ENCODE data around the gene ARSG. TPM values are rescaled to one million over a fixed set of nuclear protein-coding genes. Genes with fewer than 3 reads are reported as not detected.

The ARSG gene
- polyA plus RNA-seq, 1 experiment: 1.9 TPM

DNA sequence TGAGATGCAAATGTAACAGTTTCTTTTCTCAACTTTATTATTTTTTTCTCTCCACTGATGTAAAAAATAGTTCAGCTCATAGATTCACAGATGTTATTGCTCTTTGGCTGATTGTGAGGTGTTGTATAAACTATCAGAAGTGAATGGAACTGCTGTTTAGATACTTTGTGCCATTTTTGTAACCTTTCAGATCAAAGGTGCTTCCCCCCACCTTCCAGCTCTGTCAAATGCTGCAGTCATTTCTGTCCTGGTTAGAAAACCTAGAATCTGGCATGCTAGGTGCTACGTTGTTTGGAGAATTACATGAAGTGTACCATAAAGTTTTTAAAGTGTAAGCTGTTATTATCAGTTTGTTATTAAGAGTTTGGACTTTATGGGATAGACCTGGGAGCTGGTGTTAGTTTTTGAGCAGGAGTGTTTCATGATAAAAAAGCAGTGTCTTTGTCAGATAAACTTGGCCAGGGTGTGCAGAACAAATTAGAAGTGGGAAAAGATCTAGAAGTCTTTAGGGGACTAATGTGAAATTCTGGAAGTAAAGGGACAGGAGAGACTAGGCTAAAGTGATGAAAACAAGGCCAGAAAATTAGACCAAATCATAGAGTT is 167.8 kb downstream of the ARSG start:
- ChIA-PET POLR2A (interaction anchor here (0.6 to 2.0 kb wide), 2 partner anchors 16 to 40 kb away, joined by 3 to 4 read pairs; no protein-coding TSS in a partner anchor), CTCF (interaction anchor here (0.5 to 5.1 kb wide), 8 partner anchors 7 to 958 kb away, joined by 3 to 28 read pairs (median 11); partner anchors contain the start of gene AMZ2)
- Histone ChIP-seq H3K9me3 (ENCODE audit: control insufficient read depth, insufficient read depth, low read length) (no peaks in the 10 kb centered on the region), H3K27me3 (ENCODE audit: control insufficient read depth, insufficient read depth, low read length) (peaks cover 17% of the 10 kb centered on the region), H3K4me3 (ENCODE audit: low read depth, low read length) (no peak overlapping the region), H3K27ac (ENCODE audit: low read depth, low read length) (no peak overlapping the region)
- TF ChIP-seq, protein P1, sequence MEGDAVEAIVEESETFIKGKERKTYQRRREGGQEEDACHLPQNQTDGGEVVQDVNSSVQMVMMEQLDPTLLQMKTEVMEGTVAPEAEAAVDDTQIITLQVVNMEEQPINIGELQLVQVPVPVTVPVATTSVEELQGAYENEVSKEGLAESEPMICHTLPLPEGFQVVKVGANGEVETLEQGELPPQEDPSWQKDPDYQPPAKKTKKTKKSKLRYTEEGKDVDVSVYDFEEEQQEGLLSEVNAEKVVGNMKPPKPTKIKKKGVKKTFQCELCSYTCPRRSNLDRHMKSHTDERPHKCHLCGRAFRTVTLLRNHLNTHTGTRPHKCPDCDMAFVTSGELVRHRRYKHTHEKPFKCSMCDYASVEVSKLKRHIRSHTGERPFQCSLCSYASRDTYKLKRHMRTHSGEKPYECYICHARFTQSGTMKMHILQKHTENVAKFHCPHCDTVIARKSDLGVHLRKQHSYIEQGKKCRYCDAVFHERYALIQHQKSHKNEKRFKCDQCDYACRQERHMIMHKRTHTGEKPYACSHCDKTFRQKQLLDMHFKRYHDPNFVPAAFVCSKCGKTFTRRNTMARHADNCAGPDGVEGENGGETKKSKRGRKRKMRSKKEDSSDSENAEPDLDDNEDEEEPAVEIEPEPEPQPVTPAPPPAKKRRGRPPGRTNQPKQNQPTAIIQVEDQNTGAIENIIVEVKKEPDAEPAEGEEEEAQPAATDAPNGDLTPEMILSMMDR (IDR thresholded peaks at IDR 0.05; ENCODE audit: low read depth, low read length): no peak
- DNase-seq (ENCODE audit: low read depth, low spot score): no peak

DNA sequence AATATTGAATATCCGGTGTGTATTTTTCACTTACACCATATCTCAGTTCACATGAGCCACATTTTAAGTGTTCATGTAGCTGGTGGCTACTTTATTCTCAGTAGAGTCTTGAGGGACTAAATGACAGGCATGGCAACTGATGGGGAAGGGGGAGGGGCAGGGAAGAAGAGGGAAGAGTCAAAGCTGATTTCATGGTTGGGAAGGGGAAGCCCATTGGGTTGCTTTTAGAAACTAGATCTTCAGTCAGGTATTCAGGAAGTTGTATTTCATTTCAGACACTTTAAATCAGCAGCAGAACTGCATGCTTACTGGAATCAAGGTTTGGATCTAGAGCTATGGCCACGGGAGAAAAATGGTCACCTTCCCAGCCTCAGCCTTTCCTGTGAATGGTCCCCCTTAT is 168.9 kb downstream of the ARSG start:
- no peak for DNase-seq (ENCODE audit: low read depth, low spot score)
- no peak overlapping the region for H3K27ac ChIP-seq (ENCODE audit: low read depth, low read length)
- ChIA-PET POLR2A (no interaction called here), CTCF (interaction anchor here (1.1 to 4.5 kb wide), 4 partner anchors 24 to 288 kb away, joined by 3 to 19 read pairs (median 10); no protein-coding TSS in a partner anchor)
- TF ChIP-seq, protein P1 (IDR thresholded peaks at IDR 0.05; ENCODE audit: low read depth, low read length): no peak
- H3K27me3 ChIP-seq (ENCODE audit: control insufficient read depth, insufficient read depth, low read length): peaks cover 17% of the 10 kb centered on the region
- no peaks in the 10 kb centered on the region for H3K9me3 ChIP-seq (ENCODE audit: control insufficient read depth, insufficient read depth, low read length)
- no peak overlapping the region for H3K4me3 ChIP-seq (ENCODE audit: low read depth, low read length)

DNA sequence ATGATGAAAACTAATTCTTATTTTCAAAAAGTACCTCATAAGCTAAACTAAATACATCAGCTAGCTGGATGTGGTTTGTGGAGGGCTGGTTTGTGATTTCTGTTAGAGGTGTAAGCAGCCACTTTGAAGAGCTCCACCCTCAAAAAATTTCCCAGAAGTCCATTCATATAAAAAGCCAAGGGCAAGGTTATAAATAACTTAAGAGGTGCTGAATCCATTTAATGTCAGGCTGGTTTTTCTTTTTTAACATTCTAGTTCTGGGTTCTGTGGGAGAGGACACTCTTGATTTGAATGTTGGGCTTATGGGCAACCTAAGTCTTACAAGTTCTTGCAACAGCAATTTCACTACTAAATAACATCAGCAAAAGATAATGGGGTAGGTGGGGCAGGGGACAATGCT is 169.4 kb downstream of the ARSG start:
- no peak for DNase-seq (ENCODE audit: low read depth, low spot score)
- H3K27me3 ChIP-seq (ENCODE audit: control insufficient read depth, insufficient read depth, low read length): peaks cover 17% of the 10 kb centered on the region
- ChIA-PET POLR2A (no interaction called here), CTCF (interaction anchor here (1.1 to 4.5 kb wide), 3 partner anchors 24 to 288 kb away, joined by 3 to 19 read pairs (median 16); no protein-coding TSS in a partner anchor)
- no peak overlapping the region for H3K4me3 ChIP-seq (ENCODE audit: low read depth, low read length)
- TF ChIP-seq, protein P1 (IDR thresholded peaks at IDR 0.05; ENCODE audit: low read depth, low read length): no peak
- no peaks in the 10 kb centered on the region for H3K9me3 ChIP-seq (ENCODE audit: control insufficient read depth, insufficient read depth, low read length)
- H3K27ac ChIP-seq (ENCODE audit: low read depth, low read length): no peak overlapping the region

DNA sequence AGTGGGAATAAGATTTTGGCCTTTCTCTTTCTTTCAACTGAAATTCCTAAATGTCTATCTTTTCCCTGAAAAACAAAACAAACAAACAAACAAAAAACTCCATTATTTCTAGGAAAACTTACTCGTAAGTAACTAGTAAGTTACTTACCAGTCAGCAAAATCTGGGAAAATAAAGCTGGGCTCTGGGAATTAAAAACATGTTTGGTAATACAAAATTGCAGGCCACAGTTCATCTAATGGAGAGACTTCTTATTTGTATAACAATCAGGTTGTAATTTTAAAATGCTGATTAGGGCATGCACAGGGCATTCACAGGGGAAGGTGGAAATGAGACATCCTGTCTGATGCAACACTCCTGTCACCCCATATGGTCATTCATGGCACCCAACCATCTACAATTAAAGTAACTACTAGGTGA is 169.8 kb downstream of the ARSG start:
- Histone ChIP-seq H3K4me3 (ENCODE audit: low read depth, low read length) (no peak overlapping the region), H3K27ac (ENCODE audit: low read depth, low read length) (no peak overlapping the region), H3K27me3 (ENCODE audit: control insufficient read depth, insufficient read depth, low read length) (peaks cover 17% of the 10 kb centered on the region), H3K9me3 (ENCODE audit: control insufficient read depth, insufficient read depth, low read length) (no peaks in the 10 kb centered on the region)
- CTCF ChIA-PET: interaction anchor here (1.1 to 4.5 kb wide), 2 partner anchors 261 to 289 kb away, joined by 3 to 19 read pairs; no protein-coding TSS in a partner anchor
- POLR2A ChIA-PET: no interaction called here
- DNase-seq (ENCODE audit: low read depth, low spot score): no peak
- TF ChIP-seq, protein P1 (IDR thresholded peaks at IDR 0.05; ENCODE audit: low read depth, low read length): no peak

DNA sequence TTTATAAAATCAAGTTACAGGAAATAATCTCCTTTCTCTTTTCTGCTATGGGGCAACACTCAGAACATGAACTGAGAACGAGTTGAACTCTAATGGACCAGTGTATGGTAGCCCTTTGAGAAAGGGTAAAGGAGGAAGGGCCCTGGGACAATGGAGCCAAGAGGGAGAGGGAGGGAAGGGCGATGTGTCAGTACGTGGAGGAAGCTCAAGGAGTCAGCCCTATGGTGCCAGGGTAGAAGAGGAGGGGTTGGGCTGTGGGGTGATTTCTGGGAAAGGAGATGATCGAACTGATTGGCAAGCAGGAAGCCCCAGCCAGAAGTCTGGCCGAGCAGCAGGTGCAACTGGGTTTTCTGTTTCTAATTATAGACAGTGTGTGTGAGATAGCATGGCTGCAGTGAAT is 170.3 kb downstream of the ARSG start:
- no peak for DNase-seq (ENCODE audit: low read depth, low spot score)
- Histone ChIP-seq H3K27me3 (ENCODE audit: control insufficient read depth, insufficient read depth, low read length) (peaks cover 17% of the 10 kb centered on the region), H3K27ac (ENCODE audit: low read depth, low read length) (no peak overlapping the region), H3K9me3 (ENCODE audit: control insufficient read depth, insufficient read depth, low read length) (no peaks in the 10 kb centered on the region), H3K4me3 (ENCODE audit: low read depth, low read length) (no peak overlapping the region)
- POLR2A ChIA-PET: no interaction called here
- TF ChIP-seq, protein P1 (IDR thresholded peaks at IDR 0.05; ENCODE audit: low read depth, low read length): no peak
- CTCF ChIA-PET: interaction anchor here (1.1 to 4.5 kb wide), 2 partner anchors 25 to 289 kb away, joined by 4 to 19 read pairs; no protein-coding TSS in a partner anchor
